HG02943 (cell line): ENCODE results near the gene ID1.
"Not testable (repeated sequence)": the region's sequence is repeated elsewhere in the genome, so short reads cannot be mapped to it uniquely, and the experiment has no call there.

ENCODE experiments used
- ATAC-seq: cut with Tn5 transposase; IDR thresholded peaks from one replicate; pipeline ENCODE4 v1.9.1; 2021; ENCODE audit warnings: mild to moderate bottlenecking, low read depth, moderate library complexity; ENCODE audit not compliant: unreplicated experiment

The ID1 gene

DNA sequence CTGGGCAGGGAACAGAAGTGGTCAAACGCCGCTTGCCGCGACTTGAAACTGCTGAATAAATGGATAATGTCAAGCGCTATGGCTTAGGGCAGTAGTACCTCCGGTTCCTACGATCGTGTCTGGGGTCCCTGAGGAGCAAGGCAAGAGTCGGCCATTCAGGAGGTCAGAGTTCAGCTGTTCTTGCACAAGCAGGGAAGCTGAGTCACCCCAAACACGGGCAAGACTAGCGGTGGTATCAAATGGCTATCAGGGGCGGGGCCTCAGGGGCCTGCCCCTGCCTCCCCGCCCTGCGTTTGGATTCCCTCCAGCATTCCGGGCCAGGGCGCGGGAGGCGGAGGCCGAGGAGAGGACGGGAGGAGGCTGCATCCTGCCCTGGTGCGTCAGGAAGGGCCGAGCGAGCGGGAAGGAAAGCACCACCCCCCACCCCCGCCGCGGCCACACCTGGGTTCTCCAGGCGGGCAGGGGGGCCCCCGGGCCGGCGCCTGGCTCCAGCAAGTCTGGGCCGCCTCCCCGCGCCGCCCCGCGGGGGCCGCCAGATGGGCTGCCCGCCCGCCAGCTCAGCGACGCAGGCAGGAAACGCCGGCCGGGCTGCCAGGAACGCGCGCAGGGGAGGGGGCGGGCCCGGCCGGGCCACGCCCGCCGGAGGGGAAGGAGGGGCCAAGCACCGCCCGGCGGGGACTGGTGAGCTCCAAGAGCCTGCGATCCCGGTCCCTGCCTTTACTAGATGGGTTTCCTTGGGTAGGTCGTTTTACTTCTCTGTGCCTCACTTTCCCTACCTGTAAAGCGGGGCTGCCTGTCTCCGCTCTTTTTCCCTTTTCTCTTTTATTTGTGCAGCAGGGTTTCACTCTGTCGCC lies 32.2 kb upstream of the ID1 start:
- peak; percentile 85 for ATAC-seq

DNA sequence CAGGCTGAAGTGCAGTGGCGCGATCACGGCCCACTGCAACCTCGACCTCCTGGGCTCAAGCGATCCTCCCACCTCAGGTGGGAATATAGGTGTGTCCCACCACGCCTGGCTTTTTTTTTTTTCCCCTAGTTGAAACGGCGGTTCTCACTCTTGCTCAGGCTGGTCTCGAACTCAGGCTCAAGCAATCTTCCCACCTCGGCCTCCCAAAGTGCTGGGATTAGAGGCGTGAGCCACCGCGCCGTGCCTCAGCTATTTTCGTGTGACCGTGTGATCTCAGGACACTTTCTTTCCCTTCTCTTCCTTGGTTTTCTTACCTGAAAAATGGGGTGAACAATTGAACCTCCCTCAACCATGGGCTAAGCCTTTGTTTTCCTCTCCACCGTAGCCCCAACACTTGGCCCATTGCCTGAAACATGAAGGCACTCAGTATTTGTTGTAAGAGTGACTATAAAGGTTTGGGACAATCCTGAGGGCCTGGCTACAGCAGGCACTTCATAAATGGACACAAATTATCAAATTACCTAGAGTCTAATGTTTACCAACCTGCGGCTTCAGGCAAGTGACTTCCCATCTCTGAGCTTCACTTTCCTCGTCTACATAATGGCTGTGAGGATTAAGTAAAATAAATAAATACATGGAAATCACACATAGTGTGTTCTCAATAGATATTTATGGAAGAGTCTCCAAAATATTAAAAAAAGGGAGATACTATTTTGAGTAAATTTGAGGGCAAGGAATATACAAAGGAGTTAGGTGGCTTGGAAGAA lies 31.4 kb upstream of the ID1 start:
- no peak for ATAC-seq

DNA sequence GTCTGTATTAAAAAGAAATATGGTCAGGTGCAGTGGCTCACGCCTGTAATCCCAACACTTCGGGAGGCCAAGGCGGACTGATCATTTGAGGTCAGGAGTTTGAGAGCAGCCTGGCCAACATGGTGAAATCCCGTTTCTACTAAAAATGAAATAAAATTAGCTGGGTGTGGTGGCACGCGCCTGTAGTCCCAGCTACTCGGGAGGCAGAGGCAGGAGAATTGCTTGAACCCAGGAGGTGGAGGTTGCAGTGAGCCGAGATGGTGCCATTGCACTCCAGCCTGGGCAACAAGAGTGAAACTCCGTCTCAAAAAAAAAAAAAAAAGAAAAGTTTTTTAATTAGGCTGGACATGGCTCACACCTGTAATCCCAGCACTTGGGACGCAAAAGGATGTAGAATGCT lies 30.1 kb upstream of the ID1 start:
- not testable (repeated sequence) for ATAC-seq

- no peak for ATAC-seq
Measured at GRCh38 chr20:31576751-31577150, 28.3 kb upstream of the ID1 start.

- ATAC-seq: no peak
Measured at GRCh38 chr20:31577194-31577593, 27.9 kb upstream of the ID1 start.

DNA sequence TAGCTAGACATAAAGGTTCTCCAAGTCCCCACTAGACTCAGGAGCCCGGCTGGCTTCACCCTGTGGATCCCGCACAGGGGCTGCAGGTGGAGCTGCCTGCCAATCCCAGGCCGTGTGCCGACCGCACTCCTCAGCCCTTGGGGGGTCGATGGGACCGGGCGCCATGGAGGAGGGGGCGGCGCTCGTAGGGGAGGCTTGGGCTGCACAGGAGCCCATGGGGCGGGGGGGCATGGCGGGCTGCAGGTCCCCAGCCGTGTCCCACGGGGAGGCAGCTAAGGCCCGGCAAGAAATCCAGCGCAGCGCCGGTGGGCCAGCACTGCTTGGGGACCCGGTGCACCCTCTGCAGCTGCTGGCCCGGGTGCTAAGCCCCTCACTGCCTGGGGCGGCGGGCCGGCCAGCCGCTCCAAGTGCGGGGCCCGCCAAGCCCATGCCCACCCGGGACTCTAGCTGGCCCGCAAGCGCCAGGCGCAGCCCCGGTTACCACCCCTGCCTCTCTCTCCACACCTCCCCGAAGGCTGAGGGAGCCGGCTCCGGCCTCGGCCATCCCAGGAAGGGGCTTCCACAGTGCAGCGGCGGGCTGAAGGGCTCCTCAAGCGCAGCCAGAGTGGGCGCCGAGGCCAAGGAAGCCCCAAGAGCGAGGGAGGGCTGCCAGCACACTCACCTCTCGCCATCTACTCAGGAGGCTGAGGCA lies 26.5 kb upstream of the ID1 start:
- no peak for ATAC-seq

DNA sequence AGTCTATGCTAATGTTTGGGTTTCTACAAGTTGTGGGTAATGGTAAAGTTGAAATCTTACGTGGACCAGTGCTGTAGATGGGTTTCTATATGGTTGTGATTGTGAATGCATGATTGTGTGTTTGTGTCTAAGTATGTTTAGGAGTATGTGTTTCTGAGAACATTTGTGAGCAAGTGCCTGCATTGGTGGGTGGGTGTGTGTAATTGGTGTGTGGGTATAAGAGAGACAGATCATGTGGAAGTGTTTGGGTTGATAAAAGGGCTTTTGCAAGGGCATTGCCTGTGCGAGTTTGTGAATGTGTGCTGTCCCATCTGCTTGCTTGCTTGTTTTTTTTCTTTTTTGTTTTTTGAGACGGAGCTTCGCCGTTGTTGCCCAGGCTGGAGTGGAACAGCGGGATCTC lies 25.8 kb upstream of the ID1 start:
- no peak for ATAC-seq

DNA sequence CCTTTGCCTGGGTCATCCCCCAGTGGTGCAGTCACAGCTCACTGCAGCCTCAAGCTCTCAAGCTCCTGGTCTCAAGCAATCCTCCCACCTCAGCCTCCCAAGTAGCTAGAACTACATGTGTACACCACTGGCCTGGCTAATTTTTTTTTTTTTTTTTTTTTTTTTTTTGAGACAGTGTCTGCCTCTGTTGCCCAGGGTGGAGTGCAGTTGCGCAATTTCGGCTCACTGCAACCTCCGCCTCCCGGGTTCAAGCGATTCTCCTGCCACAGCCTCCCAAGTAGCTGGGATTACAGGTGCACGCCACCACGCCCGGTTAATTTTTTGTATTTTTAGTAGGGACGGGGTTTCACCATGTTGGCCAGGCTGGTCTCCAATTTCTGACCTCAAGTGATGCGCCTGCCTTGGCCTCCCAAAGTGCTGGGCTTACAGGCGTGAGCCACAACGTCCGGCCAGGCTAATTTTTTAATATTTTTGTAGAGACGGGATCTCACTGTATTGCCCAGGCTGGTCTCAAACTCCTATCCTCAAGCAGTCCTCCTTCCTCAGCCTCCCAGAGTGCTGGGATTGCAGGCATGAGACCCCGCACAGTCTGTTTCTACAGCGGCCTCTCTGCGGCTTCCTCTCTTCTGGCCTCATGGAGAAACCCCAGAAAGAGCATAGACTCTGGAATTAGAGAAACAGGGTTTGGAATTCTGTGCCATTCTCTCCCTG lies 25.0 kb upstream of the ID1 start:
- ATAC-seq: not testable (repeated sequence)

DNA sequence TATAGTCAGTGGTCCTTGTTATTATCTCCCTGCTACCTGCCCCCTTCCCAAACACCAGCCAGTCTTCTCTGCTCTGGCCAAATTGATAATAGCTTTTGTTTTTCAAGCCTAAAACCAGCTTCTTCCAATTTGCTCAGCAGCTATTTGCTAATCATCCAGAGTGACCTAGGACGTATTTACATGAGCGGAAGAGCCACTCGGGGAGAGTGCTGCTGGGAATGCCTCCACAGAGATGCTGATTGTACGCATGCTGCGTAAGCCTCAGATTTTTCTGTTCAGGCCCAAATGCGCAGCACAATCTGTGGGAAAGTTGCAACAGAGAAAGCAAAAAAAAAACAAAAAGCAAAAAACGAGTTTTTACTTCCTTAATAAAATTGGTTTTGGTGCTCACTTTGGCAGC lies 24.4 kb upstream of the ID1 start:
- no peak for ATAC-seq

DNA sequence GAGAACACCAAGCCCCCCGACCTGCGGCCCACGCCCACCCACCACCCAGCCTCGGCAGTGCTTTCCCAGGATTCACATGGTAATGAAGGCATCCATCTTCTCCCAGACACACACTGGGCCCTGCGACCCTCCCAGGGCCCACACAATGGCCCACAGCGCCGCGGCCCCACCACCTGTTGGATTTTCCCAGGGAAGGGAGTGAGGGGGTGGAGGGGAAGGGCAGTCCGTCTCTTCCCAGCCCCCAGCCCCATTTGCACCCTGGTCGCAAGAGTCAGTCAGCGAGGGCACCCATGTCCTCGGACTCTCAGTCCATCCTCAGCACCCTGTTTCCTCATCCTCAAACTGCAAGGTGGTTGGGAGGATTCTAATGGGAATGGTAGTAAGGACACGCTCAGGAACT lies 23.7 kb upstream of the ID1 start:
- no peak for ATAC-seq

- ATAC-seq: no peak
Measured at GRCh38 chr20:31587545-31588389, 17.3 kb upstream of the ID1 start.

- ATAC-seq: no peak
Measured at GRCh38 chr20:31590717-31591225, 14.3 kb upstream of the ID1 start.

DNA sequence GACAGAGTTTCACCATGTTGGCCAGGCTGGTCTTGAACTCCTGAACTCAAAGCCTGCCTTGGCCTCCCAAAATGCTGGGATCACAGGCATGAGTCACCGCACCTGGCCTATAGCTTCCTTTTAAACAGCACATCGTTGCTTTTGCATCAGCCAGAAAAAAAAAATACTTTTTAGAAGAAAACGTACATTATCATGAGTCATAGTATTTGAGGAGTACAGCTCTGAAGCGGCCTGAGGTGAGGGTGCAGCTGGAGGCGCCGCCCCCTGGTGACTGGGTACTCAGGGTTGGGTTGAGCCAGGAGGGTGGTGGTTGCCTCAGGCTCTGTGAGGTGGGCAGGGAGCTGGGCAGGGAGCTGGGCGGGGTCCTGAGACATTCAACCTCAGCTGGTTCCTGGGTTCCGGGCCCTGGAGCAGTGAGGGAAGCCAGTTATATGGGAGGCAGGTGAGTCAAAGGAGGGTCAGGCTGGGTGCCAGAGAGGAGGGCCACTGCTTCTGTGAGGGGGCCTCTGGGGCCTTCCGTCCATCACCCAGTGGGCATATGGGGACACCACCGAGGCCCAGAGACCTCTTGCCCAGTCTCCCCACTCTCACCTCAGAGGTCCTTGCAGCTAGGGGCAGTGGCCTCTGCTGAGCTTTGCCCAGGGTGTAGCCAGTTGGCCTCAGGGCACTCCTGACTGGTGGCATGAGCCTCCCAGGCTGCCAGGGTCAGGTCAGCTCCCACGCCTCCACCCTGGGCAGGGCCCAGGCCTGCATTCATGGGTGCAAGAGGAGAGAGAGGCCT lies 11.7 kb upstream of the ID1 start:
- no peak for ATAC-seq

DNA sequence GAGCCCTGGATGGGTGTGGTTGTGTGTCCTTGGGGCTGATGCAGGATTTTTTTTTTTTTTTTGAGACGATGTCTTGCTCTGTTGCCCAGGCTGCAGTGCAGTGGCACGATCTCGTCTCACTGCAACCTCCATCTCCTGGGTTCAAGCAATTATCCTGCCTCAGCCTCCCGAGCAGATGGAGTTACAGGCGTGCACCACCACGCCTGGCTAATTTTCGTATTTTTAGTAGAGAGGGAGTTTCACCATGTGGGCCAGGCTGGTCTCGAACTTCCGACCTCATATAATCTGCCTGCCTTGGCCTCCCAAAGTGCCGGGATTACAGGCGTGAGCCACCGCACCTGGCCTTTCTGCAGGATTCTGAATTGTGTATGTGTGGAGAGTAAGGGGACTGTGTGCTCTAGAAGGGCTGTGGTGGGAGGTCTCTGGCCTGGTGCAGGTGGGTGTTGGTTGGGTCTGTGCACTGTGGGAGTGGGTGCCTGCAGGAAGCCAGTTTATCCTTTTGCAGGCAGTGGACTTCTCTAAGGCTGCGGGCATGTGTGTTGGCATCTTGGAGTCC lies 11.0 kb upstream of the ID1 start:
- ATAC-seq: no peak

GRCh38 chr20:31594558-31595379 lies 10.3 kb upstream of the ID1 start:
- no peak for ATAC-seq

- no peak for ATAC-seq
Measured at GRCh38 chr20:31595380-31595653, 9.8 kb upstream of the ID1 start.

DNA sequence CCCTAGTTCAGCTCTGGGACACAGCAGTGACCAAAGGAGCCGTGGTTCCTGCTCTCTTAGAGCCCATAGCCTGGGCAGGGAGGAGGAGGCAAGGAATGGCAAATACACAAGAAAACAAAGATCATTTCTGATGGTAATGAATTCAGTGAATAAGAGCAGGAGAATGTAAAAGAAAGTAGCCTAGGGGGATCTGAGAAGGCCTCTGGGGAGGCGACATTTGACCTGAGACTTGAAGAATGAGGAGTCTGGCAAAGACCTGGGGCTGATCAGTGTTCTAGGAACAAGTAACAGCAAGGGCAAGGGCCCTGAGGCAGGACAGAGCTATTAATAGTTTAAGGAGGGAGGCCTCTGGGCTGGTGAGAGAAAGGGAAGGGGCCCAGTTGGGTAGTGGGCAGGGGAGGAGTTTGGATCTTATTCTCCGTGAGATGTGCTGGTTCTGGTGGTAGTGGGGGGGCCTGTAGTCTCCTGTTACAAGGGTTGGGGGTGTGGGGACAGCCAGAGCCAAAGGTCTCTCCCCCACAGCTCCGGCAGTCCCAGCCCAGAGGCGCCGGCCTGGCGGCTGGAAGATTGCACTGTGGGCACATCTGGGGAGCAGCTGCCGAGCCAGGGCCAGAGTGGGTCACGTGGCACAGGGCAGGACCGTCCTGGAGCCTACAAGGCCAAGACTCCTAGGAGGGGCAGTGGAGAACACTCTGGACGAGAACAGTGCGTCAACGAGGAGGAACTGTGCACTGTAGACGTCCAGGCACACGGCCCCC lies 9.3 kb upstream of the ID1 start:
- ATAC-seq: no peak
